K562 (cell line): Measurements from ENCODE around the gene RBM27. TPM values are rescaled to one million over a fixed set of nuclear protein-coding genes. Genes with fewer than 3 reads are reported as not detected.

Source experiments
- CREM ChIP-seq: IDR thresholded peaks from 2 replicates; pipeline ENCODE4 v1.6.1; 2014; ENCODE audit warnings: antibody characterized with exemption, low read depth
- NONO ChIP-seq, 2 experiments: fragments of 200-400 bp in 1 of 2; fragments of 450-650 bp in 1 of 2; formaldehyde crosslinking in 1 of 2; IDR thresholded peaks; 2 replicates each; pipeline ENCODE4 v1.6.1; 2017; ENCODE audit warnings: low read depth in 2 of 2, mild to moderate bottlenecking in 2 of 2, moderate library complexity in 2 of 2, low read length in 1 of 2
- PHF21A ChIP-seq: fragments of 450-650 bp; IDR thresholded peaks from 2 replicates; pipeline ENCODE4 v1.6.1; 2017; ENCODE audit warnings: low read depth, borderline replicate concordance
- ZNF224 ChIP-seq: sonication (generic); formaldehyde crosslinking; IDR thresholded peaks from 2 replicates; pipeline ENCODE4 v1.8.0; 2022; ENCODE audit warnings: mild to moderate bottlenecking, missing genetic modification reagents
- ZNF277 ChIP-seq: fragments of 250-450 bp; sonication (Bioruptor Pico); IDR thresholded peaks from 2 replicates; pipeline ENCODE4 v1.8.0; 2022; ENCODE audit warnings: inconsistent platforms, mild to moderate bottlenecking, moderate library complexity, borderline replicate concordance
- ZNF445 ChIP-seq: fragments of 250-450 bp; sonication (Bioruptor Pico); IDR thresholded peaks from 2 replicates; pipeline ENCODE4 v1.4.0; 2020; ENCODE audit warnings: low read depth, mild to moderate bottlenecking, moderate library complexity
- polyA plus RNA-seq, 8 experiments: library from polyadenylated mRNA; depleted of rRNA in 4 of 8; stranded (reverse) in 5 of 8; unstranded in 3 of 8; fragments of >200 nt; fragmentation: Nextera tagmentation in 2 of 8; fragmentation: Illumina TruSeq in 1 of 8; extraction: Ambion mirVana in 2 of 8; extraction: Trizol in 1 of 8; gene quantifications; 2 replicates each; pipeline versions ENCODE4 v1.2.1 to v1.2.3, GENCODE V29; 2011 to 2014; ENCODE audit warnings: inconsistent platforms in 1 of 8, missing spikeins in 1 of 8
- total RNA-seq, 7 experiments: library from RNA; depleted of rRNA in 6 of 7; stranded (reverse); fragments of >200 nt in 6 of 7; fragmentation: Illumina TruSeq in 2 of 7; extraction: Trizol in 2 of 7; gene quantifications; 2 replicates each; pipeline versions ENCODE4 v1.2.1 to v1.2.3, GENCODE V29; 2011 to 2021; ENCODE audit warnings: low replicate concordance in 1 of 7
- TF ChIP-seq, protein P1 (sequence below): sonication (generic); formaldehyde crosslinking; IDR thresholded peaks from 2 replicates; pipeline ENCODE4 v1.8.0; 2023; ENCODE audit warnings: missing genetic modification reagents, mild to moderate bottlenecking, borderline replicate concordance
- TF ChIP-seq, protein P2 (sequence below), 2 experiments: fragments of 450-650 bp; conservative IDR thresholded peaks; 2 replicates each; pipeline ENCODE4 v1.6.1; 2017; ENCODE audit warnings: mild to moderate bottlenecking in 2 of 2, moderate library complexity in 2 of 2

RBM27 gene
- total and polyA plus RNA-seq, 9 of the 15 experiments (the other 6 are each of a cell fraction or from before 2014, with no cell fraction given), result 5.3 to 45.4 (median 29.1) TPM

GRCh38 chr5:146193285-146193684 lies 10.1 kb upstream of the RBM27 start (continued):
- TF ChIP-seq, protein P1, sequence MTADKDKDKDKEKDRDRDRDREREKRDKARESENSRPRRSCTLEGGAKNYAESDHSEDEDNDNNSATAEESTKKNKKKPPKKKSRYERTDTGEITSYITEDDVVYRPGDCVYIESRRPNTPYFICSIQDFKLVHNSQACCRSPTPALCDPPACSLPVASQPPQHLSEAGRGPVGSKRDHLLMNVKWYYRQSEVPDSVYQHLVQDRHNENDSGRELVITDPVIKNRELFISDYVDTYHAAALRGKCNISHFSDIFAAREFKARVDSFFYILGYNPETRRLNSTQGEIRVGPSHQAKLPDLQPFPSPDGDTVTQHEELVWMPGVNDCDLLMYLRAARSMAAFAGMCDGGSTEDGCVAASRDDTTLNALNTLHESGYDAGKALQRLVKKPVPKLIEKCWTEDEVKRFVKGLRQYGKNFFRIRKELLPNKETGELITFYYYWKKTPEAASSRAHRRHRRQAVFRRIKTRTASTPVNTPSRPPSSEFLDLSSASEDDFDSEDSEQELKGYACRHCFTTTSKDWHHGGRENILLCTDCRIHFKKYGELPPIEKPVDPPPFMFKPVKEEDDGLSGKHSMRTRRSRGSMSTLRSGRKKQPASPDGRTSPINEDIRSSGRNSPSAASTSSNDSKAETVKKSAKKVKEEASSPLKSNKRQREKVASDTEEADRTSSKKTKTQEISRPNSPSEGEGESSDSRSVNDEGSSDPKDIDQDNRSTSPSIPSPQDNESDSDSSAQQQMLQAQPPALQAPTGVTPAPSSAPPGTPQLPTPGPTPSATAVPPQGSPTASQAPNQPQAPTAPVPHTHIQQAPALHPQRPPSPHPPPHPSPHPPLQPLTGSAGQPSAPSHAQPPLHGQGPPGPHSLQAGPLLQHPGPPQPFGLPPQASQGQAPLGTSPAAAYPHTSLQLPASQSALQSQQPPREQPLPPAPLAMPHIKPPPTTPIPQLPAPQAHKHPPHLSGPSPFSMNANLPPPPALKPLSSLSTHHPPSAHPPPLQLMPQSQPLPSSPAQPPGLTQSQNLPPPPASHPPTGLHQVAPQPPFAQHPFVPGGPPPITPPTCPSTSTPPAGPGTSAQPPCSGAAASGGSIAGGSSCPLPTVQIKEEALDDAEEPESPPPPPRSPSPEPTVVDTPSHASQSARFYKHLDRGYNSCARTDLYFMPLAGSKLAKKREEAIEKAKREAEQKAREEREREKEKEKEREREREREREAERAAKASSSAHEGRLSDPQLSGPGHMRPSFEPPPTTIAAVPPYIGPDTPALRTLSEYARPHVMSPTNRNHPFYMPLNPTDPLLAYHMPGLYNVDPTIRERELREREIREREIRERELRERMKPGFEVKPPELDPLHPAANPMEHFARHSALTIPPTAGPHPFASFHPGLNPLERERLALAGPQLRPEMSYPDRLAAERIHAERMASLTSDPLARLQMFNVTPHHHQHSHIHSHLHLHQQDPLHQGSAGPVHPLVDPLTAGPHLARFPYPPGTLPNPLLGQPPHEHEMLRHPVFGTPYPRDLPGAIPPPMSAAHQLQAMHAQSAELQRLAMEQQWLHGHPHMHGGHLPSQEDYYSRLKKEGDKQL (CRISPR knock-in tag), result no peak
- TF ChIP-seq ZNF224 (CRISPR knock-in tag), result no peak
- TF ChIP-seq, protein P2, sequence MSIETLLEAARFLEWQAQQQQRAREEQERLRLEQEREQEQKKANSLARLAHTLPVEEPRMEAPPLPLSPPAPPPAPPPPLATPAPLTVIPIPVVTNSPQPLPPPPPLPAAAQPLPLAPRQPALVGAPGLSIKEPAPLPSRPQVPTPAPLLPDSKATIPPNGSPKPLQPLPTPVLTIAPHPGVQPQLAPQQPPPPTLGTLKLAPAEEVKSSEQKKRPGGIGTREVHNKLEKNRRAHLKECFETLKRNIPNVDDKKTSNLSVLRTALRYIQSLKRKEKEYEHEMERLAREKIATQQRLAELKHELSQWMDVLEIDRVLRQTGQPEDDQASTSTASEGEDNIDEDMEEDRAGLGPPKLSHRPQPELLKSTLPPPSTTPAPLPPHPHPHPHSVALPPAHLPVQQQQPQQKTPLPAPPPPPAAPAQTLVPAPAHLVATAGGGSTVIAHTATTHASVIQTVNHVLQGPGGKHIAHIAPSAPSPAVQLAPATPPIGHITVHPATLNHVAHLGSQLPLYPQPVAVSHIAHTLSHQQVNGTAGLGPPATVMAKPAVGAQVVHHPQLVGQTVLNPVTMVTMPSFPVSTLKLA (conservative IDR thresholded peaks at IDR 0.05), result no peak
- no peak for TF ChIP-seq NONO (IDR thresholded peaks at IDR 0.05; ENCODE audit: low read depth in 2 of 2, low read length in 1 of 2)
- TF ChIP-seq ZNF445 (CRISPR knock-in tag), result no peak
- no peak for TF ChIP-seq PHF21A
- no peak for TF ChIP-seq CREM
- no peak for TF ChIP-seq ZNF277 (CRISPR knock-in tag)
